Left hindlimb (tissue), 1 donor: Measurements from ENCODE around the gene CAMTA1.
"Not testable (repeated sequence)": the region's sequence is repeated elsewhere in the genome, so short reads cannot be mapped to it uniquely, and the experiment has no call there.

Experiments used
- DNase-seq: peaks from one replicate; pipeline ENCODE4 v3.0.0-alpha.2; 2018

The CAMTA1 gene

GRCh38 chr1:7366286-7366954 lies 581.2 kb downstream of the CAMTA1 start:
- DNase-seq: no peak

- no peak for DNase-seq
These were observed 581.9 kb downstream of the CAMTA1 start for GRCh38 chr1:7366955-7367665.

DNA sequence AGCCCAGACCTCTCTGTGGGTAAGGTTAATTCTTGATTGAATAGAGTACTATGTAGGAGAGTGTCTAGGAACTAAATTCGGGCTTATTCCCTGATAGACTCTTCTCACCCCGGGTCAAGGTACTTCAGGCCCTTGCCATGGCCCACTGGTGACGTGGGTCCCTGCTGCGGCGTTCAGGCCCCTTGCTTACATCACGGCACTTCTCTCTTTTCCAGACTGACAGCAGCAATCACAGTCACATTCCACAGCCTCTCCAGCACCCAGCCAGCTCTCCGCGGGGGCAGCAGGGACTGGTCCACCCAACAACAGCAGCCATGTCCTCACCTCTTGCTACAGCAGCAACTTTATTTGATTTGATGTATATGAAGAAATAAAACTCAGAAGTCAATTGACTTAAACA lies 584.6 kb downstream of the CAMTA1 start:
- no peak for DNase-seq

- no peak for DNase-seq
These were observed 586.7 kb downstream of the CAMTA1 start for GRCh38 chr1:7371926-7372325.

- no peak for DNase-seq
These were observed 587.3 kb downstream of the CAMTA1 start for GRCh38 chr1:7372477-7373120.

DNA sequence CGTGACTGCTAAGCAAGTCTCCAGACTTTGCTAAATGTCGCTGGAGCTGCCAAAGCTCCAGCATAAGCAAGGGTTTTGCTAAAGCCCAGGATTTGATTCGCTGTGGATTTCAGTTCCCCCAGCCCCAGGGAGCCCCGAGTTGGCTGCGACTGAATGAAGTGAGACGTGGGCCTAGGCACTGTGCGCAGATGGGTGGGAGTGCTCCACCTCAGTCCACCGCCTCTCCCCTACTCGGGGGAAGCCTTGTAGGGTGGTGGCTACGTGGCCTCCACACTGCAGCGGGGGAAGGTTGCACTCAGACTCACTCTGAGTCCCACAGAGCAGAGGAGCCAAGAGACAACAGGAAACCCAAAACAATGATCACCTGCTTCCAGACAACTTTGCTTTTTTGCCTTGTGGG lies 588.0 kb downstream of the CAMTA1 start:
- no peak for DNase-seq

DNA sequence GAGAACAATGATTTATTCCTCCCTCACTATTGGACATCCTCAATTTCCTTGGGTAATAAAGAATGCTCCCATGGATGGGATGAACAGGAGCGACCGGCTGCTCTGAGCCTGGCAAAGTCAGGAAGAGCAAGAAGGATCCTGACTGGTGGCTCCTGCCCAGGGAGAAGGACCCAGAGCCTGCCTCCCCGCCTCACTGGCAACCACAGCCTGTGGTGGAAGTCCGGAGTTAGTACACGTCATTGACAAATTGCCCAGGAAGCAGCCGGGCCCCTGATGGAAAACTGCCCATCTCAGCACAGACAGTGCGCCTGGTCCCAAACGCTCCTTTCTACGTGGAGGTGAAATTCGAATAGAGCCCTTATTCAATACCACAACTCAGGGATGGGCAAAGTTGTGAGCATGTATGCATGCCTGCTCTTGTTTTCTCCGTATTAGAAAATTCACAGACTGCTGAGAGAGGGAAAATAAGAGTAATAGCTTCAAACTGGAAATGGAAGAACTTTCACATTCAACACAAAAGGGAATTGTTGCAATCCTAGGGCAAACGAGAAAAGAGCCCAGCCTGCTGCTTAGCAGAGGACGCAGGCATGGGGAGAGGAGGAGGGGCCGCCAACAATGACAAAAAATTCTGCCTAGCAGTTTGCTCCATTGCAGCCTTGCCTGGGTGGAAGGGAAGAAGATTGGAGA lies 588.8 kb downstream of the CAMTA1 start:
- DNase-seq: peak; percentile 69

DNA sequence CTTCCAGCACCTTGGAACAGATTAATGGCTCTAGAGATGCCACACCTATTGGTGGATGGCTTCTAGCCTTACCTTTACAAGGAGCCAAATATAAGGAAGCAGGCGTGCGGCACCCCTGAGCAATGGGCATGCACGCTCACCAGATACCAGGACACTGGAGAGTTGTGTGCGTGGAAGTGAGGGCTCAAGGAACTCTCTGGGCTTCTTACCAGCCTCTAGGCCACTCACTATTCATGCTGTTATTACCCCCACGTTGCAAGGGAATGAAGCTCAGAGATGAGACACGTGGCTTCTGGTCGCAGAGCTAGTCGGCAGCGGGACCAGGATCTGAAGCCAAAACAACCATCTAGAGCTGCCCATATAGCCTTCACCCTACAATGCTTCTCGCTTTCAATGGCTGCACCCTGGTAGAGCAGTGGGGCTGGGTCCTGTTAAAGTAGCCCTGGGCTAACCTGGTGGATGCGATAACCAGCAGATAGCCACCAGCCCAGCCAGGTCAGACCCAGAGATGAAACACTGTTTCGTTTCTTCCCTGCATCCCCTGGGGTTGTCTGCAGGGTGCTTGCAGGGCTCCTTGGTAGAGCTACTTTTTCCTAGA lies 589.4 kb downstream of the CAMTA1 start:
- DNase-seq: no peak

GRCh38 chr1:7375329-7375728 lies 590.1 kb downstream of the CAMTA1 start:
- DNase-seq: no peak

DNA sequence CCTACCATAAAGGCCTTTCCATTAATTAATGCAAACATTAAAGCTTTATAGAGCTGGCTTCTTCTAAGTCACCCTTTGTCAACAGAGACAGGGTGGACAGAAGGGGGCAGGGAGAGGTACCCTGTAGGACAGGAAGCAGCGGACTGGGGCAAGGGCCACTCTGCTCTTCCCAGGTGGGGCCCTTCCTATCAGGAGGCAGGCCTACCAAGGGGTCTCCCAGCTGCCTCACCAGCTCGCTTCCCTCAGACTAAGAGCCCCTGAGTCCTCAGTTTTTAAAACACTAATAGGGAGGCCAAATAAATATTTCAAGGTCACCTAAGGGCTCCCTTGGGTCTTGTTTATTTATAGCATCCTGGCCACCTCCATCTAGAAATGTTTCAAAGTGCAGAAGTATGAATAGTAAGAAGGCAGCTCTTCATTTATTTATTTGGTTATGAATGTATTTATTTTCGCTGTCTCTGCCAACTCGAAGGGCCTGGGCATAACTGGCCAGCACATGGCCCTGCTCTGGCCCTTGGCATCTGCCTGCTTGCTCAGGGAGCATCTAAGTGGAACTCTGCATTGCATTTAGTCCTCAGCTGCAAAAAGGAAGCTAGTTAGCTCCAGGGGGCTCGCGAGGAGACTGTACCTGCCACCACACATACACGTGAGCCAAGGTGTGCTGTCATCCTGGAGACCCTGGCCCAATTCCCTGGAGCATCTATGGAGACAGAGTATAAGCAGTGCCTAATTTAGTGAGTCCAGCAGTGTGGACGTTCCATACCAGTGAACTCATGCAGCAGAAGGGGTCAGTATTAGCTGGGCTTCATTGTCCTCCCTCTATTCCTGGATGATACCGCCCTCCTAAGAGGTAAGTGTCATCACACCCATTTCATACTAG lies 590.8 kb downstream of the CAMTA1 start:
- no peak for DNase-seq

GRCh38 chr1:7376676-7377075 lies 591.4 kb downstream of the CAMTA1 start:
- DNase-seq: no peak

- no peak for DNase-seq
These were observed 593.3 kb downstream of the CAMTA1 start for GRCh38 chr1:7378346-7379130.

- peak; percentile 47 for DNase-seq
These were observed 594.3 kb downstream of the CAMTA1 start for GRCh38 chr1:7379441-7379971.

DNA sequence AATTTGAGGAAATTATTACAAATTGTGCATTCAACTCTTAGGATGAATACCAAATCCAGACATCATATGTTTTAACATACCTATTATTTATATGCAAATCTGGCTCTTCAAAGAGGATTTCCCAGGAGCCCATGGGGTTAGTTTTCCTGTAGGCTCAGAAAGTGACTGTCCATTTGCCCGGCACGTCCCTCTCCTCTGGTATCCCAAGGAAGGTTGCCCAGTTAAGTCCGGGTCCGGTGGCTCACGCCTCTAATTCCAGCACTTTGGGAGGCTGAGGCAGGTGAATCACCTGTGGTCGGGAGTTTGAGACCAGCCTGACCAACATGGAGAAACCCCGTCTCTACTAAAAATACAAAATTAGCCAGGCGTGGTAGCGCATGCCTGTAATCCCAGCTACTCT lies 594.8 kb downstream of the CAMTA1 start:
- DNase-seq: not testable (repeated sequence)

GRCh38 chr1:7380712-7381111 lies 595.5 kb downstream of the CAMTA1 start:
- DNase-seq: no peak

DNA sequence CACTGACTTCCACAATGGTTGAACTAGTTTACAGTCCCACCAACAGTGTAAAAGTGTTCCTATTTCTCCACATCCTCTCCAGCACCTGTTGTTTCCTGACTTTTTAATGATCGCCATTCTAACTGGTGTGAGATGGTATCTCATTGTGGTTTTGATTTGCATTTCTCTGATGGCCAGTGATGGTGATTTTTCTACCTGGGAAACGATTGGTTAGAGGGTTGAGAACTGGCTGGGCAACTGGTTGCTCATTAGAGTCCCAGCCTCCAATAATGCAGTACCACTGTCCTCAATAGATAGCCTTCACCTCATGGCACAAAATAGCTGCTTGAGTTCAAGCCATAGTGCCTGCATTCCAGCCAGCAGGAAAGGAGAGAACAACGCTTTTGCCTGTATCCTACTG lies 596.5 kb downstream of the CAMTA1 start:
- DNase-seq: not testable (repeated sequence)

GRCh38 chr1:7382971-7383370 lies 597.7 kb downstream of the CAMTA1 start:
- DNase-seq: no peak

DNA sequence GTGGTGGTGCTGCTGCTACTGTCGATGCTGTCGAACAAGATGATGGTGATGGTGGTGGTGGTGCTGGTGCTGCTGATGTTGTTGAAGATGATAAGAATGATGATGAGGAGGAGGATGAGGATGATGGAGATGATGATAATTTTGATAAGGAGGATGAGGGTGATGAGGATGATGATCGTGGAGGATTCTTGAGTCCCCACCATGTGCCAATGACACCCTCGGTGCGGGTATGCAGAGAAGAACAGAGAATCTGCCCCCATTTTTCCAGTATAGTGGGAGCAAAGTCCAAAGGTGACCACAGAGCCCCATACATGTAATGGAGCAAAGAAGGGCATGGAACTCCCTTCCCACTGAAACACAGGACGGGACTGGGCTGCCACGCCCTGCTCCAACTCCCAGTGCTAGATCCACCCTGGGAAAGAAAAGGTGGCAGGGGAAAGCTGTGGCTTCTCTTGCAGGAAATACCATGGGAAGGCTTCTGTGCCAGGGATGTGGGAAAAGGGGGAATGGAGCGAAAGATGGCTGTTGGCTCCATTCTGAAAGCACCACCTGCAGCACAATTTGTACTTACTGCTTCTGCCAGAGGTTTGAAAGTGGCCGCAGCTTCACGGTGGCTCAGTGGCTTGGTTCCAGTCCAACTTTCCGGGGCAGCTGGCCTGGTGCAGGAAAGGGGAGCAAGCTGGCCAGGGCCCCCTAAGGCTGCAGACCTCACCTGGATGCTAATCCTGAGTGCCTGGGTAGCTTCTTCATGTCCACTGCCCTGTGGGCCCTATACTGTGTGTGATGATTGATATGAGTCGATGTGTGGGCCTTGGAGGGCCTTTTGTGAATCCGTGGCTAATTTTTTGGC lies 598.6 kb downstream of the CAMTA1 start:
- no peak for DNase-seq

- DNase-seq: no peak
These were observed 599.4 kb downstream of the CAMTA1 start for GRCh38 chr1:7384679-7385078.
